ENCODE data around the gene RAB22A. TPM values are rescaled to one million over a fixed set of nuclear protein-coding genes. Genes with fewer than 3 reads are reported as not detected.

Gene RAB22A
- total and polyA plus RNA-seq, 2 donors from 2014 or later = 7.0 to 20.7 TPM

- H3K27ac ChIP-seq (ENCODE audit: low read depth in 2 of 2, low read length in 2 of 2) = no peak overlapping the region
These were observed 52.1 kb downstream of the RAB22A start for GRCh38 chr20:58361481-58362205.

GRCh38 chr20:58362206-58362516, 52.6 kb downstream of the RAB22A start:
- peaks cover 3 to 11% (median 7%) of the 10 kb centered on the region in 3 donors for H3K36me3 ChIP-seq (ENCODE audit: control insufficient read depth in 2 of 3, insufficient read depth in 3 of 3, low read length in 3 of 3)
- intact Hi-C loops (cut with DNase I) = no loop called here
- no peak overlapping the region for H3K9ac ChIP-seq (ENCODE audit: low read length in 3 of 3)
- DNase-seq = no peak
- H3K9me3 ChIP-seq (ENCODE audit: control insufficient read depth in 2 of 3, insufficient read depth in 1 of 3, low read length in 3 of 3) = no peaks in the 10 kb centered on the region
- no peak for TF ChIP-seq CTCF (IDR thresholded peaks at IDR 0.05; ENCODE audit: borderline replicate concordance, extremely low read depth, insufficient read depth)
- no peaks in the 10 kb centered on the region for H3K4me1 ChIP-seq (ENCODE audit: control insufficient read depth in 2 of 3, insufficient read depth in 2 of 3, low read depth in 1 of 3, low read length in 3 of 3)
- no peak for FAIRE-seq
- H3K27me3 ChIP-seq (ENCODE audit: control insufficient read depth, insufficient read depth, low read length) = no peaks in the 10 kb centered on the region
- H3K4me3 ChIP-seq (ENCODE audit: low read length in 3 of 3) = no peak overlapping the region
- no peak overlapping the region for H3K27ac ChIP-seq (ENCODE audit: low read depth in 2 of 2, low read length in 2 of 2)

More at GRCh38 chr20:58361481-58362205, 52.1 kb downstream of the RAB22A start:
- no peak for TF ChIP-seq CTCF (IDR thresholded peaks at IDR 0.05; ENCODE audit: borderline replicate concordance, extremely low read depth, insufficient read depth)
- Histone ChIP-seq H3K9ac (ENCODE audit: low read length in 3 of 3) (no peak overlapping the region), H3K36me3 (ENCODE audit: control insufficient read depth in 2 of 3, insufficient read depth in 3 of 3, low read length in 3 of 3) (peaks cover 3 to 11% (median 7%) of the 10 kb centered on the region in 3 donors), H3K4me1 (ENCODE audit: control insufficient read depth in 2 of 3, insufficient read depth in 2 of 3, low read depth in 1 of 3, low read length in 3 of 3) (no peaks in the 10 kb centered on the region), H3K9me3 (ENCODE audit: control insufficient read depth in 2 of 3, insufficient read depth in 1 of 3, low read length in 3 of 3) (no peaks in the 10 kb centered on the region), H3K4me3 (ENCODE audit: low read length in 3 of 3) (no peak overlapping the region), H3K27me3 (ENCODE audit: control insufficient read depth, insufficient read depth, low read length) (no peaks in the 10 kb centered on the region)
- DNase-seq (no peak), FAIRE-seq (no peak)
- intact Hi-C loops (cut with DNase I) = no loop called here

GRCh38 chr20:58362970-58363369, 53.5 kb downstream of the RAB22A start:
- H3K4me1 ChIP-seq (ENCODE audit: control insufficient read depth in 2 of 3, insufficient read depth in 2 of 3, low read depth in 1 of 3, low read length in 3 of 3) = no peaks in the 10 kb centered on the region
- H3K36me3 ChIP-seq (ENCODE audit: control insufficient read depth in 2 of 3, insufficient read depth in 3 of 3, low read length in 3 of 3) = peaks cover 3 to 11% (median 7%) of the 10 kb centered on the region in 3 donors
- intact Hi-C loops (cut with DNase I) = no loop called here
- H3K9ac ChIP-seq (ENCODE audit: low read length in 3 of 3) = no peak overlapping the region
- no peaks in the 10 kb centered on the region for H3K9me3 ChIP-seq (ENCODE audit: control insufficient read depth in 2 of 3, insufficient read depth in 1 of 3, low read length in 3 of 3)
- TF ChIP-seq CTCF (IDR thresholded peaks at IDR 0.05; ENCODE audit: borderline replicate concordance, extremely low read depth, insufficient read depth) = no peak
- FAIRE-seq = no peak
- no peaks in the 10 kb centered on the region for H3K27me3 ChIP-seq (ENCODE audit: control insufficient read depth, insufficient read depth, low read length)
- no peak for DNase-seq
- H3K27ac ChIP-seq (ENCODE audit: low read depth in 2 of 2, low read length in 2 of 2) = no peak overlapping the region
- H3K4me3 ChIP-seq (ENCODE audit: low read length in 3 of 3) = no peak overlapping the region
